Endometrium (tissue), 2 donors: Measurements from ENCODE around the gene CGB3.
A peak's percentile ranks its signal among the peaks of the same experiment; 100 is the strongest.

Source experiments
- FAIRE-seq: peaks from 2 replicates; lab custom pipeline; 2012; peaks lifted over from hg19 to GRCh38; lab: Jason Lieb, UNC
- donor health status: control.
- donor health status: control.

CGB3 gene

GRCh38 chr19:49014870-49015255 is 9.3 kb downstream of the CGB3 start:
- FAIRE-seq: no peak

GRCh38 chr19:49014123-49014869 is 9.8 kb downstream of the CGB3 start:
- no peak for FAIRE-seq

GRCh38 chr19:49011194-49011593 is 12.9 kb downstream of the CGB3 start:
- FAIRE-seq: no peak

- no peak for FAIRE-seq
Observed at GRCh38 chr19:49010453-49010852, 13.7 kb downstream of the CGB3 start.

GRCh38 chr19:49009828-49010227 is 14.3 kb downstream of the CGB3 start:
- no peak for FAIRE-seq

GRCh38 chr19:49006905-49007304 is 17.2 kb downstream of the CGB3 start:
- no peak for FAIRE-seq

GRCh38 chr19:49004964-49005614 is 19.0 kb downstream of the CGB3 start:
- FAIRE-seq: no peak

- FAIRE-seq: no peak
Observed at GRCh38 chr19:49004133-49004532, 20.0 kb downstream of the CGB3 start.

- no peak for FAIRE-seq
Observed at GRCh38 chr19:48999481-49000325, 24.4 kb downstream of the CGB3 start.

- no peak for FAIRE-seq
Observed at GRCh38 chr19:48997972-48998371, 26.2 kb downstream of the CGB3 start.

GRCh38 chr19:48994035-48994386 is 30.1 kb downstream of the CGB3 start:
- no peak for FAIRE-seq

GRCh38 chr19:48993175-48994034 is 30.7 kb downstream of the CGB3 start, which contains the start of the genes GYS1 and RUVBL2:
Gene GYS1 (minus strand): TSS chr19:48993309. CDS start chr19:48993112, 197 bp downstream.
Gene RUVBL2 (plus strand): TSS chr19:48993887. CDS start chr19:48993912, 25 bp downstream.
- FAIRE-seq: peak; percentile 99

- no peak for FAIRE-seq
Observed at GRCh38 chr19:48992581-48993174, 31.5 kb downstream of the CGB3 start.

- no peak for FAIRE-seq
Observed at GRCh38 chr19:48991873-48992580, 32.1 kb downstream of the CGB3 start.

GRCh38 chr19:48991011-48991609 is 33.0 kb downstream of the CGB3 start:
- no peak for FAIRE-seq

GRCh38 chr19:48990400-48990799 is 33.7 kb downstream of the CGB3 start:
- no peak for FAIRE-seq

GRCh38 chr19:48989701-48990291 is 34.3 kb downstream of the CGB3 start:
- FAIRE-seq: no peak

GRCh38 chr19:48988860-48989259 is 35.3 kb downstream of the CGB3 start:
- no peak for FAIRE-seq

- FAIRE-seq: no peak
Observed at GRCh38 chr19:48988286-48988685, 35.8 kb downstream of the CGB3 start.

- no peak for FAIRE-seq
Observed at GRCh38 chr19:48987323-48987722, 36.8 kb downstream of the CGB3 start.
